ENCODE results near the gene HSPG2. TPM values are rescaled to one million over a fixed set of nuclear protein-coding genes. Genes with fewer than 3 reads are reported as not detected.

HSPG2 gene
- total and polyA plus RNA-seq, 2 of the 8 experiments (the other 6 are each of a cell fraction or from before 2014, with no cell fraction given) = 17.8 to 111 TPM

- TF ChIP-seq CREB1 (IDR thresholded peaks at IDR 0.05) (no peak), POLR2A (IDR thresholded peaks at IDR 0.05; ENCODE audit: control extremely low read depth in 1 of 2, low read depth in 2 of 2, low read length in 2 of 2) (no peak), HDAC2 (IDR thresholded peaks at IDR 0.05; ENCODE audit: borderline replicate concordance in 1 of 2, low read depth in 2 of 2, low read length in 2 of 2) (no peak), BCL11A (IDR thresholded peaks at IDR 0.05; ENCODE audit: low read depth in 2 of 2, low read length in 2 of 2) (no peak), JUN (IDR thresholded peaks at IDR 0.05; ENCODE audit: low read depth, low read length) (no peak), SIRT6 (IDR thresholded peaks at IDR 0.05; ENCODE audit: low read length) (no peak), EGR1 (IDR thresholded peaks at IDR 0.05; ENCODE audit: borderline replicate concordance, low read depth, low read length) (peak; percentile 72; the same call in 1 of the 2 replicates), KDM5A (IDR thresholded peaks at IDR 0.05; ENCODE audit: low read length) (no peak), SAP30 (IDR thresholded peaks at IDR 0.05; ENCODE audit: insufficient read depth, insufficient replicate concordance, low read length) (no peak), YY1 (IDR thresholded peaks at IDR 0.05; ENCODE audit: low read depth, low read length) (peak; percentile 25; the same call in 1 of the 2 replicates), RFX5 (IDR thresholded peaks at IDR 0.05; ENCODE audit: borderline replicate concordance, low read depth, low read length) (no peak; the same call in 1 of the 2 replicates), TBP (IDR thresholded peaks at IDR 0.05; ENCODE audit: low read depth, low read length) (peak; percentile 32; the same call in 1 of the 2 replicates), TEAD4 (IDR thresholded peaks at IDR 0.05; ENCODE audit: low read depth, low read length) (no peak), CBX8 (IDR thresholded peaks at IDR 0.05; ENCODE audit: borderline replicate concordance, low read depth, low read length) (no peak), SIN3A (conservative IDR thresholded peaks at IDR 0.05 in 1 of 2, IDR thresholded peaks at IDR 0.05 in 1 of 2; ENCODE audit: low read depth in 1 of 2, low read length in 2 of 2) (0 out of 4 replicates have a peak, but pooled peaks of 1 of the 2 experiments have one; percentile 15), SIX5 (IDR thresholded peaks at IDR 0.05; ENCODE audit: low read depth, low read length) (no peak), POLR2AphosphoS5 (IDR thresholded peaks at IDR 0.05; ENCODE audit: low read depth, low read length) (no peak), CTCF (IDR thresholded peaks at IDR 0.05; ENCODE audit: control extremely low read depth in 1 of 3, insufficient read depth in 1 of 3, low read depth in 1 of 3, low read length in 3 of 3) (no peak), ASH2L (IDR thresholded peaks at IDR 0.05; ENCODE audit: low read length) (peak; percentile 27), BACH1 (IDR thresholded peaks at IDR 0.05; ENCODE audit: low read length) (peak; percentile 24; the same call in 1 of the 2 replicates)
- TF ChIP-seq, protein P1, sequence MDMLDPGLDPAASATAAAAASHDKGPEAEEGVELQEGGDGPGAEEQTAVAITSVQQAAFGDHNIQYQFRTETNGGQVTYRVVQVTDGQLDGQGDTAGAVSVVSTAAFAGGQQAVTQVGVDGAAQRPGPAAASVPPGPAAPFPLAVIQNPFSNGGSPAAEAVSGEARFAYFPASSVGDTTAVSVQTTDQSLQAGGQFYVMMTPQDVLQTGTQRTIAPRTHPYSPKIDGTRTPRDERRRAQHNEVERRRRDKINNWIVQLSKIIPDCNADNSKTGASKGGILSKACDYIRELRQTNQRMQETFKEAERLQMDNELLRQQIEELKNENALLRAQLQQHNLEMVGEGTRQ (IDR thresholded peaks at IDR 0.05; ENCODE audit: low read length) = no peak
These were observed 437 bp upstream of the HSPG2 start (continued) for GRCh38 chr1:21937372-21938121.
